PC-9 (cell line): ENCODE results near the gene TIMP3. TPM values are rescaled to one million over a fixed set of nuclear protein-coding genes. Genes with fewer than 3 reads are reported as not detected.

Experiments
- BruUV-seq: library from RNA; stranded (reverse); fragments of 400-500 nt; replicated peaks from 2 replicates; lab custom pipeline; 2021; lab: Mats Ljungman, UMichigan
- CTCF ChIA-PET: fragments of 300-600 bp; sonication (Branson Sonifier 250); formaldehyde crosslinking; loops from one replicate; lab custom pipeline; 2022; ENCODE audit warnings: antibody characterized with exemption; lab: Charles Lee
- POLR2A ChIA-PET: fragments of 300-600 bp; sonication (Branson Sonifier 250); formaldehyde crosslinking; loops from one replicate; lab custom pipeline; 2022; ENCODE audit warnings: antibody characterized with exemption; ENCODE audit not compliant: unreplicated experiment; lab: Charles Lee
- DNase-seq, 2 experiments: peaks; one replicate each; pipeline versions ENCODE4 v3.0.0 to v3.0.0-alpha.2; 2015 to 2022; ENCODE audit warnings: mixed read lengths in 1 of 2
- H2AFZ ChIP-seq: fragments of 200-600 bp; sonication (generic); 2 replicates; pipeline ENCODE4 v1.8.1; 2017; ENCODE audit warnings: antibody characterized with exemption
- H3F3A ChIP-seq: fragments of 200-600 bp; sonication (generic); 2 replicates; pipeline ENCODE4 v1.8.1; 2017; ENCODE audit warnings: antibody characterized with exemption, mild to moderate bottlenecking, low read depth; ENCODE audit not compliant: insufficient read depth
- H3K27ac ChIP-seq: fragments of 200-600 bp; sonication (generic); 2 replicates; pipeline ENCODE4 v1.6.1; 2016; ENCODE audit warnings: mixed run types
- H3K27me3 ChIP-seq: fragments of 200-600 bp; sonication (generic); 2 replicates; pipeline ENCODE4 v1.6.1; 2016; ENCODE audit warnings: low read depth, mixed run types; ENCODE audit not compliant: insufficient read depth
- H3K36me3 ChIP-seq: fragments of 200-600 bp; sonication (generic); 2 replicates; pipeline ENCODE4 v1.6.1; 2016; ENCODE audit warnings: low read depth, mixed run types
- H3K4me1 ChIP-seq: fragments of 200-600 bp; sonication (generic); replicated peaks from 2 replicates; pipeline ENCODE4 v1.6.1; 2016; ENCODE audit warnings: mixed run types; ENCODE audit not compliant: insufficient read depth
- H3K4me2 ChIP-seq: fragments of 200-600 bp; sonication (generic); 2 replicates; pipeline ENCODE4 v1.6.1; 2017; ENCODE audit warnings: mixed run types
- H3K4me3 ChIP-seq: fragments of 200-600 bp; sonication (generic); 2 replicates; pipeline ENCODE4 v1.6.1; 2016; ENCODE audit warnings: mixed run types
- H3K79me2 ChIP-seq: fragments of 200-600 bp; sonication (generic); 2 replicates; pipeline ENCODE4 v1.6.1; 2017; ENCODE audit warnings: low read depth, mixed run types
- H3K9me2 ChIP-seq: fragments of 200-600 bp; sonication (generic); 2 replicates; pipeline ENCODE4 v1.8.1; 2017; ENCODE audit warnings: mild to moderate bottlenecking; ENCODE audit not compliant: insufficient read depth
- H3K9me3 ChIP-seq: fragments of 200-600 bp; sonication (generic); 2 replicates; pipeline ENCODE4 v1.8.1; 2016; ENCODE audit warnings: low read depth; ENCODE audit not compliant: insufficient read depth
- H4K20me1 ChIP-seq: fragments of 200-600 bp; sonication (generic); 2 replicates; pipeline ENCODE4 v1.8.1; 2017; ENCODE audit not compliant: insufficient read depth
- EZH2 ChIP-seq: fragments of 200-600 bp; sonication (generic); IDR thresholded peaks from 2 replicates; pipeline ENCODE4 v1.8.0; 2017; ENCODE audit warnings: antibody characterized with exemption, low read depth
- intact Hi-C: fragments of 100-400 bp; cut with micrococcal nuclease; formaldehyde crosslinking; loops from one replicate; pipeline ENCODE4 v1.10.0; 2022; ENCODE audit not compliant: unreplicated experiment
- total RNA-seq: library from RNA; stranded (reverse); gene quantifications from 2 replicates; pipeline ENCODE4 v1.2.3, GENCODE V29; 2021
- TF ChIP-seq, protein P1 (sequence below): fragments of 200-600 bp; sonication (generic); conservative IDR thresholded peaks from 2 replicates; pipeline ENCODE4 v1.6.1; 2017; ENCODE audit warnings: mixed run types, antibody characterized with exemption, mild to moderate bottlenecking, moderate library complexity

TIMP3 gene
- total RNA-seq, 1 experiment from 2014 or later = 79.8 TPM

DNA sequence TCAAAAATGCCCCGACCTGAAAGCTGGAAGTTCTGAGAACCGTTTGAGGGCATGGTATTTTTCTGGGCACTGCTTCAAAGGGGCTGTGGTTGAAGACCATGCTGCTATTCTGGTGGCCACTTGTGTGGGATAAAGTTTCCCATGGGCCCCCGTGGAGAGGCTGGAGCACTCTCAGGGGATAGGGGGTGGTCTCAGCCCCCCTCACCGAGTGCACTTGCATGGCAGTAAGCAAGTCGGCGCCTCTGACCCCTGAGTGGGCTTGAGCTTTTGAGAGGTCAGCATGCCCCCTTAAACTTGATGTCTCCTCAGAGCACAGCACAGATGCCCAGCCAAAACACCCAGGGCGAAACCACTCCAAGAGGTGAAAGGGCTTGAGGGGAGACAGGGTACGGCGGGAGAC, 35.6 kb downstream of the TIMP3 start:
- H2AFZ ChIP-seq = no peak overlapping the region
- no peaks in the 10 kb centered on the region for H3K4me1 ChIP-seq
- peaks cover 62% of the 10 kb centered on the region for H3K36me3 ChIP-seq
- no peak for TF ChIP-seq EZH2
- TF ChIP-seq, protein P1, sequence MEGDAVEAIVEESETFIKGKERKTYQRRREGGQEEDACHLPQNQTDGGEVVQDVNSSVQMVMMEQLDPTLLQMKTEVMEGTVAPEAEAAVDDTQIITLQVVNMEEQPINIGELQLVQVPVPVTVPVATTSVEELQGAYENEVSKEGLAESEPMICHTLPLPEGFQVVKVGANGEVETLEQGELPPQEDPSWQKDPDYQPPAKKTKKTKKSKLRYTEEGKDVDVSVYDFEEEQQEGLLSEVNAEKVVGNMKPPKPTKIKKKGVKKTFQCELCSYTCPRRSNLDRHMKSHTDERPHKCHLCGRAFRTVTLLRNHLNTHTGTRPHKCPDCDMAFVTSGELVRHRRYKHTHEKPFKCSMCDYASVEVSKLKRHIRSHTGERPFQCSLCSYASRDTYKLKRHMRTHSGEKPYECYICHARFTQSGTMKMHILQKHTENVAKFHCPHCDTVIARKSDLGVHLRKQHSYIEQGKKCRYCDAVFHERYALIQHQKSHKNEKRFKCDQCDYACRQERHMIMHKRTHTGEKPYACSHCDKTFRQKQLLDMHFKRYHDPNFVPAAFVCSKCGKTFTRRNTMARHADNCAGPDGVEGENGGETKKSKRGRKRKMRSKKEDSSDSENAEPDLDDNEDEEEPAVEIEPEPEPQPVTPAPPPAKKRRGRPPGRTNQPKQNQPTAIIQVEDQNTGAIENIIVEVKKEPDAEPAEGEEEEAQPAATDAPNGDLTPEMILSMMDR = no peak
- no peaks in the 10 kb centered on the region for H3K27me3 ChIP-seq
- no peak overlapping the region for H3K27ac ChIP-seq
- no TSS peak for BruUV-seq
- H3F3A ChIP-seq = peaks cover 86% of the 10 kb centered on the region
- ChIA-PET POLR2A (no interaction called here), CTCF (no interaction called here)
- H3K79me2 ChIP-seq = peaks cover 96% of the 10 kb centered on the region
- H3K4me2 ChIP-seq = no peak overlapping the region
- H3K9me2 ChIP-seq = no peaks in the 10 kb centered on the region
- H3K4me3 ChIP-seq = no peak overlapping the region
- intact Hi-C loops = no loop called here
- H4K20me1 ChIP-seq = peaks cover 98% of the 10 kb centered on the region
- DNase-seq = no peak
- no peaks in the 10 kb centered on the region for H3K9me3 ChIP-seq

DNA sequence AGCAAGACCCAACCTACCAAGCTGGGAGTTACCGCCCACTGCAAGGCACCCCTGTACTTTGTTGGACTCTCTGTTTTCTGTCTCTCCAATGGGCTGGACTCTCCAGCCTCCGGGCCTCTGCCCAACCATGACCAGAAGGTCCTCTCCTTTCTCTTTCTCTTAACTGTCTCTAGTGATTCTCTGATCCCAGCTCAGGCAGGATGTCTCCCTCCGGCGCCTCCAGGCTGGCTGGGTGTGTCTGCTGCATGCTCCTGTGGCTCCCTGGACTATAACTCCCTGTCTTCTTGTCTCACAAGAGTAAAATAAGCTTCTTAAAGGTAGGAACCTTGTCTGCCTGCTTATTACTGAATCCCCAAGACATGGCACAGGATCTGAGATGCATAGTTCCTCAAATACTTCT, 36.3 kb downstream of the TIMP3 start:
- peaks cover 100% of the 10 kb centered on the region for H4K20me1 ChIP-seq
- CTCF ChIA-PET = no interaction called here

DNA sequence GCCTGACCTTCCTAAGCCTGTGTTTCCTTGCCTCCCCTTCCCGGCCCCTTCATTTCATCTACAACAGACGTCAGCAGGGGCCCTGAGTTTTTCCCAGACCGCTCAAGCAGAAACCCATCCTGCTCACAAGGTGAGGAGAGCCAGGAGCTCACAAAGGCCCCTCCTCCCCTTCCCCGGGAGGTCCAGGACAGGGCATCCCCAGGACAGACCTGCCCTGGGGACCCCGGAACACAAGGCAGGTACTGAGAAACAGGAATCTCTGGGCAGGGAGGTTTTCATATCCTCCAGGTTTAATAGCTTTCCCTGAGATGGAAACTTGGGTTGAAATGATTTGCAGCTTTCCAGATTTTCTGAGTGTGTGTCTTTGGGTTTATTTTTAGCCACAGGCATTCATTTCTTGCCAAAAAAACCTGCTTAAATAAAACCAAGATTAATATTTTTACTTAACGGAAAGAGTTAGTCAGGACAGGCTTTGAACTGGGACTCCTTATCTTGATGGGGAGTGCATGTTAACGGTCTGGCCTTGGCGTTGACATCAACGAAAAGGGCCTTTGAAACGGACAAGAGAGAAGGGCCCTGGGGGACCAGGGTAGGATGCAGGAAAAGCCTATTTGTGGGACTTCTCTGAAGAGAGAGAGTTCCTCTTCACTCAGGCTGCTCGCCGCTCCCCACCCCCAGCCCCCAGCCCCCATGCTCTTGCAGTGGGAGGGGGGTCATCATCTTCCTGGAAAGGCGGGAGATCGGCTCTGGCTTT, 38.5 kb downstream of the TIMP3 start:
- Histone ChIP-seq H3F3A (peaks cover 79% of the 10 kb centered on the region; the same call in 1 of the 2 replicates), H3K9me2 (no peaks in the 10 kb centered on the region), H4K20me1 (peaks cover 100% of the 10 kb centered on the region), H3K36me3 (peaks cover 63% of the 10 kb centered on the region), H3K4me2 (no peak overlapping the region), H3K4me3 (no peak overlapping the region), H3K79me2 (peaks cover 96% of the 10 kb centered on the region), H2AFZ (no peak overlapping the region), H3K27me3 (no peaks in the 10 kb centered on the region), H3K27ac (no peak overlapping the region), H3K9me3 (no peaks in the 10 kb centered on the region), H3K4me1 (no peaks in the 10 kb centered on the region)
- TF ChIP-seq, protein P1 = no peak
- POLR2A ChIA-PET = no interaction called here
- intact Hi-C loops = no loop called here
- no peak for DNase-seq
- CTCF ChIA-PET = no interaction called here
- no TSS peak for BruUV-seq

More for the DNA sequence above, 36.3 kb downstream of the TIMP3 start:
- H3K9me2 ChIP-seq = no peaks in the 10 kb centered on the region
- no peaks in the 10 kb centered on the region for H3K9me3 ChIP-seq
- intact Hi-C loops = no loop called here
- peaks cover 63% of the 10 kb centered on the region for H3K36me3 ChIP-seq
- POLR2A ChIA-PET = no interaction called here
- BruUV-seq = no TSS peak
- no peak for DNase-seq
- H3K4me2 ChIP-seq = no peak overlapping the region
- H3K79me2 ChIP-seq = peaks cover 96% of the 10 kb centered on the region
- H3F3A ChIP-seq = peaks cover 86% of the 10 kb centered on the region
- no peaks in the 10 kb centered on the region for H3K27me3 ChIP-seq
- H3K27ac ChIP-seq = no peak overlapping the region
- H3K4me1 ChIP-seq = no peaks in the 10 kb centered on the region
- TF ChIP-seq EZH2 = no peak
- TF ChIP-seq, protein P1 = no peak
- no peak overlapping the region for H3K4me3 ChIP-seq
- H2AFZ ChIP-seq = no peak overlapping the region
